C4-2B (cell line): ENCODE results near the gene SYT1.

Experiments
- ZFX ChIP-seq: fragments of 450-650 bp; IDR thresholded peaks from 2 replicates; pipeline ENCODE4 v1.6.1; 2017
- TF ChIP-seq, protein P1 (sequence below): fragments of 450-650 bp; conservative IDR thresholded peaks from 2 replicates; pipeline ENCODE4 v1.5.1; 2017; ENCODE audit warnings: mild to moderate bottlenecking

DNA sequence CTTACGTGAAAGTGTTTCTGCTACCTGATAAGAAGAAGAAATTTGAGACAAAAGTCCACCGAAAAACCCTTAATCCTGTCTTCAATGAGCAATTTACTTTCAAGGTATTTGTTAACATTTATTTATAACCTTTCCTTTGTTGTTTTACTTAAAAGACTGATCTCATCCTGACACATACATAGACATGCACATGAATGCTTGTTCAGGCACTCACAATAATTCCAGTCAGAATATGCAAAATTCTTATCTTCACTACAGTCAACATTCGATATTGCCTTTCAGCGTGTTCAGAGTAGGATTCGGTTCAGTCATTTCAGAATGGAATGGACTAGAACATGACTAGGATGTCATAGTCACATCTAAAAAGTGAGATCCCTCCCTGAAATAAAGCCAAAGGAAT is 431.6 kb downstream of the SYT1 start:
- TF ChIP-seq, protein P1, sequence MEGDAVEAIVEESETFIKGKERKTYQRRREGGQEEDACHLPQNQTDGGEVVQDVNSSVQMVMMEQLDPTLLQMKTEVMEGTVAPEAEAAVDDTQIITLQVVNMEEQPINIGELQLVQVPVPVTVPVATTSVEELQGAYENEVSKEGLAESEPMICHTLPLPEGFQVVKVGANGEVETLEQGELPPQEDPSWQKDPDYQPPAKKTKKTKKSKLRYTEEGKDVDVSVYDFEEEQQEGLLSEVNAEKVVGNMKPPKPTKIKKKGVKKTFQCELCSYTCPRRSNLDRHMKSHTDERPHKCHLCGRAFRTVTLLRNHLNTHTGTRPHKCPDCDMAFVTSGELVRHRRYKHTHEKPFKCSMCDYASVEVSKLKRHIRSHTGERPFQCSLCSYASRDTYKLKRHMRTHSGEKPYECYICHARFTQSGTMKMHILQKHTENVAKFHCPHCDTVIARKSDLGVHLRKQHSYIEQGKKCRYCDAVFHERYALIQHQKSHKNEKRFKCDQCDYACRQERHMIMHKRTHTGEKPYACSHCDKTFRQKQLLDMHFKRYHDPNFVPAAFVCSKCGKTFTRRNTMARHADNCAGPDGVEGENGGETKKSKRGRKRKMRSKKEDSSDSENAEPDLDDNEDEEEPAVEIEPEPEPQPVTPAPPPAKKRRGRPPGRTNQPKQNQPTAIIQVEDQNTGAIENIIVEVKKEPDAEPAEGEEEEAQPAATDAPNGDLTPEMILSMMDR = no peak
- no peak for TF ChIP-seq ZFX
